ENCODE measurements around the gene CD109.

Gene CD109

DNA sequence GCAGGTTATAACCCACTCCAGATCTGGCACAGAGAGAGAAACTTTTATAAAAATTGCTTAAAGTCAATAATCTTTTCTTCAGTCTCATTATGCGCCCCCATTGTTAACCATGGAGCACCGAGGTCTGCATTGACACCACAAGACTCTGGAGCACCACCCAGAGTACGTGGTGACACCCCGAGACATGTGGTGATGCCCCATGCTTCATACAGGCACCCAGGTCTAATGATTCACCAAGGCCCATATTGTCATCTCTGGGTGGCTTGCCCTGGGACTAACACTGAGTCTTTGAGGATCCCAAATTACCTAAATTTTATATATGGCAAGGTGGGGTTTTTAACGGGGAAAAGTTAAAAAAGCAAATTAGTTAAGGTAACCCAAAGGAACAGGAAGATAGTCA, 31.1 kb downstream of the CD109 start:
- no peak for DNase-seq (ENCODE audit: low read depth)

- DNase-seq (ENCODE audit: low read depth): no peak
Measured at GRCh38 chr6:73728548-73729205, 32.7 kb downstream of the CD109 start.

- DNase-seq (ENCODE audit: low read depth): no peak
Measured at GRCh38 chr6:73731285-73731684, 35.3 kb downstream of the CD109 start.

- DNase-seq (ENCODE audit: low read depth): peak; percentile 49
Measured at GRCh38 chr6:73732845-73733675, 37.1 kb downstream of the CD109 start.

DNA sequence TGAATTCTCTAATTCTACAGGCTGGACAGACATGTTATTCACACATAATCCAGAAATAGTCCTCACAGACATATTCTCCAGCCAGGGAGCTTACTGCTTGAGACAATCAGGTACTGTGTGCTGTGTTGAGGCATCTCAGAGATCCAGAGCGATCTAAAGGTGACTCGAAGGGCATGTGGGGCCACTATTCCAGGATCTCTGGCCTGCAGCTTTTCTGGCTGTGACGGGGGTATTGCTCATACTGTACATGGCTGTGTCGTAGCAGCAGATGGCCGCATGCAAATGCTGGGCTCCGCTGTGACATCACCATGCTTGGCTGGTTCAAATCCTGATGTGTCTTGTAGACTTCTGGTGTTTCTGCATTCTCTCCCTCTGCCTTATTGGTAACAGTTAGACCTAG, 37.8 kb downstream of the CD109 start:
- DNase-seq (ENCODE audit: low read depth): no peak

- DNase-seq (ENCODE audit: low read depth): no peak
Measured at GRCh38 chr6:73734832-73735453, 38.9 kb downstream of the CD109 start.

- DNase-seq (ENCODE audit: low read depth): no peak
Measured at GRCh38 chr6:73738367-73739028, 42.5 kb downstream of the CD109 start.

- DNase-seq (ENCODE audit: low read depth): no peak
Measured at GRCh38 chr6:73739096-73739495, 43.1 kb downstream of the CD109 start.

DNA sequence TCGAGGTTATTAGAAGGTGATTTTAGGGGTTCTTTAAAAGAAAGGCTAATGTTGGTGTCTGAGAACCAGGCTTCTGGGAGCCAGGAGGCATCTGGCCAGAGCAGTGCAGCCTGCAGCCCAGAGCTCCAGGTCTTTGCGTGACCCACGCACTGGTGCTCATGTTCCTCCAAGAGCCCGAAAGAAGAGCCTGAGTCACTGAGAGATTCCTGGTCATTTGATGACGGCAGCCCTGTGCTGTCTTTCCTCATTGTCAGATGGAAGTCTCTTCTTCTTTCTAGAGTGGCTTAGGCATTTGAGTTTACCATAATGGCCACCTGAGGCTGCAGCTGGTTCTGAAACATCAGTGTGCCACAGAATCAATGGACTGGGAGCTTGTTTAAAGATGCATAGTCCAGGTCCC, 46.4 kb downstream of the CD109 start:
- DNase-seq (ENCODE audit: low read depth): no peak

DNA sequence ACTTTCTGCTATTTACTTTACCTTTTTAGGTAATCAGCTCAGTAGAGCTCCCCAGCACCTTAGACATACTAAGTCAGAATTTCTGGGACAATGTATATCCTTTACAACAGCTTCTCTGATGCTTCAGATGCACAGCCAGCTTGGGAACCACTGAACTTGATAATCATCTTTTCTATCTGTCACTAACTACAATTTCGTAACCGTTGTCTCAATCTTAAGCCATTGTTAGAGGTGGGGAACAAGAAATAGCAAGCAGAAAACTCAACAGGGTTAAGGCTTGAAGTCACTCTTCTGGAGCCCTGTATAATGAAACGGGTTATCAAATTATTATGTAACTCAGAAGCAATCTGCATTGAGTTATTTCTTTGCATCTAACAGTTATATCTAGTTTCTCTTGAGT, 47.1 kb downstream of the CD109 start:
- DNase-seq (ENCODE audit: low read depth): no peak

DNA sequence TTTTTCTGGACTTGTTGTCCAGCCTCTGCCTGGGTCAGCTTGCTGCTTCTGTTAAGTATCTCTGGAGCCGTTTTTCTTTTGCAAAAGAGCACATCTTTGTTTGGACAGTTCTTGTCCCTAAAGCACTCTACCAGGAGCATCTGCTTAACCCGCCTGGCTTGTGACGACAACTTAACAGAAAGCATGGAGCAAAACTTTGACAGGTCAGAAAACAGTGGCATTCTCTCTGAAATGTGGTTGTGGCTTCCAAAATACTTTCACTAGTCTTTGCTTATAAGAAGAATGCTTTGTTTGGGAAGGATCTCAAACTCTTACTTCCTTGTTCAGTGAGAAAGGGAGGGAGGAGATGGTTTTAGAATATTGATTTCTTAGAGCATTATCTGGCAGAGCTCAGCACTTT, 47.6 kb downstream of the CD109 start:
- DNase-seq (ENCODE audit: low read depth): no peak

DNA sequence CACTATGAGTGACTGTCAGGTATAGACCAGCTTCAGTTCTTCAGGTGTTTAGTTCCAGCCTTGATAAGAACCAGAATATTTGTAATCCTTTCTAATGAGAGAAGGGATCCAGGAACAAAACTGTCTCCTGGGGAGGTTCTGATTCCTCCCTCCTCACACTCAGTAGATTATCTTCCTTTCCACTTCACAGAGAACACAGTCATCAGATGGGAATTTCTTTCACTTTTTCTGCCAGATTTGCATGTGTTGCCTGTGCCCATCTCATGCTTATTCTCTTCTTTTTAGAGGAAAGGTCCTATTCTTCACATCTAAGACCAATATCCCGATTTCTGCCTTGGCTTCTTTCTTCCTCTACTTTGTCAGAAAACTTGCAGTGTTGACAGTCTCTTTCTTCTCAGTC, 50.8 kb downstream of the CD109 start:
- DNase-seq (ENCODE audit: low read depth): no peak

DNA sequence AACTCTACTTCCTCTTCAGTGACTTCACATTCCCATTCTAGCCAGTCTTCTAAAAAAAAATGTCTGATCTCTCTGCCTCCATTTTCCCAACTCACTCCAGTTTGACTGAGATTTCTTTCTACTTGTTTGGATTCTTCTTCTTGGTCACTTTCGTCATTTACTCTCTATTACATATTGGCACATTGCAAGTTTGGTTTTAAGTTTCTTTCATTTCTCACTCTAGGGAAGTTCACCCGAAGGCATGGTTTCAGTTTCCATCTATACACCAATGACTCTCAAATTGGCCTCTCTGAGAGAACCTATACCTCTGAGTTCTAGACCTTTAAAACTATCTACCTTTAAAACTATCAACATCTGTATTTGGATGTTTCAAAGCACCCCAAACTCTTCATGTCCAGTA, 51.3 kb downstream of the CD109 start:
- no peak for DNase-seq (ENCODE audit: low read depth)

- DNase-seq (ENCODE audit: low read depth): no peak
Measured at GRCh38 chr6:73752943-73753342, 56.9 kb downstream of the CD109 start.

DNA sequence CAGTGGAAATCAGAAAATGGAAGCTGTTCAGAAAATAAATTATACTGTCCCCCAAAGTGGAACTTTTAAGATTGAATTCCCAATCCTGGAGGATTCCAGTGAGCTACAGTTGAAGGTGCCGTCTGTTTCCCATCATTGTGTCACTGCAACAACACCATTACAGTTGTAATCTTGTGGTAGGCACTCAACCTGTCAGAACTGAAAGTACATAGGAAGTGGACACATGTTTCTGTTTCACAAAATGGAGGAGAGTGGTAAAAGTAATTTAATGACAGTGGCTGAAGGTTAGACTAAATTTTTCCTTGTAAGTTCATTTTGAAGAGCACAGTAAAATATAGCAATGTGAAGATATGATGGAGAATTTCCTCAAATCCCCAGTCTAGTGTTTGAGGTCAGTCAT, 70.0 kb downstream of the CD109 start:
- DNase-seq (ENCODE audit: low read depth): no peak

DNA sequence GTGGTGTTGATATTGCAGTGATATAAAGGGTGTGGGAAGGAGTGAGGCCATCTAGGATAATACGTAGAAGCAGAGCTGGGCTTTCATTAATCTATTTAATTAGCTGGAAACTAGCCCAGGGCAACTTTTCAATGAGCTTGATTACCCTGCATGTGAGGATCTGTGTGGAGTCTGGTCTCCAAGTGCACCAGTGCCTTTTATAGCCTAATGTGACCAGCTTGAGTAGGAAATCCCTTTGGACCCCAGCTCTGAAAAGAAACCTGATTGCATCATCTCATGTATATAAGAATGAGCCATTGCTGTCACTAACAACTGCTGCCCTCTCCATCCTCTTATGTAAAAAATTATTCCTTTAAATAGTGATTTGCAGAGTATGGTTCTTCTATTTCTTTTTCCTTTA, 72.6 kb downstream of the CD109 start:
- no peak for DNase-seq (ENCODE audit: low read depth)

- DNase-seq (ENCODE audit: low read depth): no peak
Measured at GRCh38 chr6:73769976-73770375, 74.0 kb downstream of the CD109 start.

DNA sequence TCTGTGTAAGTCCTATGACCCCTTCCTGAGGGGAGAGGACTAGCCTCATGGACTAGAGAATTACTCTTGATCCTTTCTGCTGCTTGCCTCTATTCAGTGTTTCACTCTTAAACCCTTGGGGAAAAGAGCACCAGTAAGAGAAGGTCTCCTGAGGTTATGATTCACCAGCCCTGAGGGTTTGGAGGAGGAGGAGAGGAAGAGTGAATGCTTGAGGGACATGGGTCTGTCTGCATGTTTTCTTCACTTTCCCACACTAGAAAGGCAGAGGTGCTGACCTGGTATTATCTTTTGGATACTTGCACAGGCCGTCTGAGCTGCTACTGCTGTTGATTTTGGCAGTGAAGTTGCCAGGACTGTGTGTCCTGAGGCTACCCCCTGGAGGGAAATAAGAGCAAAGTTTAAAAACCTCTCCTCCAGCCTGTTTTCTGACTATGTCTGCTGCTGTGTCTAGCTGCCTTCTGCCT, 78.3 kb downstream of the CD109 start:
- DNase-seq (ENCODE audit: low read depth): no peak

DNA sequence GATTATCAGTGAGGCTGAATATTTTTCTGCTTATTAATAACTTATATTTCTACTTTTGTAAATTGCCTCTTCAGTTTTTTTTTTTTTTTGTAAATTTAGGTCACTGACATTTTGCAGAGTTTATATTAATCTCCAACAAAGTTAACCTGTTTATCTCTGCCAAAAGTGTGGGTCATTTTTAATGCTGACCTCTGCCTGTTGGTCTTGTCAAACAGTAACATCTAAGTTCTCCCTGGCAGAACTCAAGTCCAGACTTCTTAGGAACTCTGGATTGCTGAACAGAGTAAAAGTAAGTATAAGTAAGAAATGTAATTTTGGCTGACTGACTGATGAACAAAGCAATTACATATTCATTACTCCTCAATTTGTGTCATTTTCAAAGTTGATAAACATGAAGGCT, 83.9 kb downstream of the CD109 start:
- no peak for DNase-seq (ENCODE audit: low read depth)

DNA sequence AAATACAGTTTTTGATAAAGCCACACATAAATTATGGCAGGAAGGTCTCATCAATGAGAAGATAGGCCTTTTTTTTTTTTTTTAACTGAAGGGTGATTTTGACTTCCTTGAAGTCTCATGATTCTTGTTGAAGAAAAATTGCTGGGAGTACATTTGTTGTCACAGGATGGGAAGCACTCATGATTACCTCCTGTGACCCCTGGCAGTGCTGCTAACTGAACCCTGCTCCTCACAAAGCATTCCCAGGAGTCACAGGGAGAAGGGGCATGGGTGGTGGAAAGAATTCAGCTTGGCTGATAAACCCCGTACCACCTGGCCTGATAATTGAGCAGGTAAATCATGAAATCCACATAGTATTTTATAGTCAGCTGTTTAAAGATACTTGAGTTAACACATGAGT, 86.9 kb downstream of the CD109 start:
- DNase-seq (ENCODE audit: low read depth): no peak

DNA sequence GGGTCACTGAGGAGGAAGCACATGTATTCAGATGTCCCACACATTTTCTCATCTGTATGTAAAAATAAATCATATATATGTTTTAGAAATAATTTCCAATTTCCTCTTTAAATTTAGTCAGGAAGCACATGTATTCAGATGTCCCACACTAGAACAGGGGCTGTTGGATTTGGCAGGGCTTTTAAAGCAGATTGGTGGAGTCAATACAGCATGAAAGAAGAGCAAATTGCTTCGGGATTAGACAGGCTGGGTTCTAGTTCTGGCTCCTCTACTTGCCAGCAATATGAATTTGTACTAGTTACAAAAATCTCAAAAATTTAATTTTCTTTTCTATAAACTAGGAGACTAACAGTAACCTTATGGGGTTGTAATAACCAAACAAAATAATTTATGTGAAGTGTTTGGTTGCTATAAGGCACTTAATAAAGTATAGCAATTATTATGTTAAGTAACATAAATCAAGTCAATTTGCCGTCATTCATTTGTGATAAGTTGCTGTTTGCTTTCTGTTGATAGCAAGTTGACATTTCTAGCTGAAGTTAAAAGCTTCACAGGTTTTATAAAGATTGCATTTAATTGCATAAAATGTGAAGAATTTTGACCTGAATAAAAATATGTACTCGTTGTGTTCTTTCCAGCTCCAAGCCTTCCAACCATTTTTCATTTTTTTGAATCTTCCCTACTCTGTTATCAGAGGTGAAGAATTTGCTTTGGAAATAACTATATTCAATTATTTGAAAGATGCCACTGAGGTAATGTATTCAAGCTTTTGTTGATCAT, 88.9 kb downstream of the CD109 start:
- no peak for DNase-seq (ENCODE audit: low read depth)

DNA sequence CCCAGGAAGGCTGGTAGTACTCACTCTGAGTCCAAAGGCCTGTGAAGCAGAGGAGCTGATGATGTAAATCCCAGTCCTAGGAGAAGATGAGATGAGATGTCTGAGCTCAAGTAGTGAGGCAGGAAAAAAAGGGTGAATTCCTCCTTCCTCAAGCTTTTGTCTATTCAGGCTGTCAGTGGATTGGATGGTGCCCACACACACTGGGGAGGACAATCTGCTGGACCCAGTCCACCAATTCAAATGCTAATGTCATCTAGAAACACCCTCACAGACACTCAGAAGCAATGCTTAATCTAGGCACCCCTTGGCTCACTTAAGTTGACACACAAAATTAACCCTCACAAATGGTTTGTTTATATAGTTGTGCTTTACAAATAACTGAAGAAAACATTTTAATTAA, 94.6 kb downstream of the CD109 start:
- no peak for DNase-seq (ENCODE audit: low read depth)
